Psoas muscle (tissue), 8 donors: ENCODE measurements around the gene ZFY. TPM values are rescaled to one million over a fixed set of nuclear protein-coding genes. Genes with fewer than 3 reads are reported as not detected.
"Not testable (repeated sequence)": the region's sequence is repeated elsewhere in the genome, so short reads cannot be mapped to it uniquely, and the experiment has no call there.

ENCODE experiments used
- ATAC-seq, 4 donors: fragments of 200-7000 bp; cut with Tn5 transposase; one replicate each; pipeline ENCODE4 v1.9.1; 2020; ENCODE audit warnings: moderate library complexity in 3 of 4, mild to moderate bottlenecking in 2 of 4
- DNase-seq, 2 donors: peaks; one replicate each; pipeline ENCODE4 v3.0.0-alpha.2; 2020
- H3K27ac ChIP-seq: fragments of 200-600 bp; one replicate; pipeline ENCODE4 v1.8.0; 2022
- H3K27me3 ChIP-seq, 3 donors: fragments of 200-600 bp in 1 of 3; one replicate each; pipeline versions ENCODE4 v1.6.1 to v1.8.0; 2013 to 2022; ENCODE audit warnings: low read length in 2 of 3, mild to moderate bottlenecking in 2 of 3, moderate library complexity in 1 of 3; ENCODE audit not compliant: insufficient read depth in 3 of 3
- H3K36me3 ChIP-seq, 2 donors: fragments of 200-600 bp in 1 of 2; one replicate each; pipeline versions ENCODE4 v1.6.1 to v1.8.0; 2013 to 2022; ENCODE audit warnings: low read depth in 1 of 2, mild to moderate bottlenecking in 1 of 2, moderate library complexity in 1 of 2; ENCODE audit not compliant: insufficient read depth in 1 of 2
- H3K4me1 ChIP-seq: fragments of 200-600 bp; one replicate; pipeline ENCODE4 v1.8.0; 2022
- H3K4me3 ChIP-seq: fragments of 200-600 bp; one replicate; pipeline ENCODE4 v1.8.0; 2022; ENCODE audit warnings: mild to moderate bottlenecking
- H3K9me3 ChIP-seq: fragments of 200-600 bp; one replicate; pipeline ENCODE4 v1.8.0; 2022
- CTCF ChIP-seq: fragments of 200-600 bp; IDR thresholded peaks from one replicate; pipeline ENCODE4 v1.8.0; 2022; ENCODE audit warnings: antibody characterized with exemption
- WGBS, 3 donors: extraction: QIAGEN DNeasy Blood & Tissue Kit; methylation state at CpG; one replicate each; pipeline versions ENCODE4 v1.1.6 to v1.1.7; 2013; 5-methylcytosine and 5-hydroxymethylcytosine counted together
- intact Hi-C, 2 donors: fragments of 100-400 bp; cut with DNase I; formaldehyde crosslinking; loops; one replicate each; pipeline versions ENCODE4 v1.11.0 to v1.14.2; 2022
- polyA plus RNA-seq, 3 donors: library from polyadenylated mRNA; stranded (reverse); fragments of 200-250 nt; gene quantifications; one replicate each; pipeline ENCODE4 v1.2.3, GENCODE V29; 2013
- total RNA-seq, 4 donors: library from RNA; stranded (reverse); fragmentation: NEBNext Ultra II Directional in 2 of 4; extraction: Animal tissue kit (Norgen Biotek cat#: 25700) in 2 of 4; gene quantifications; one replicate each; pipeline versions ENCODE4 v1.2.1 to v1.2.4, GENCODE V29; 2021 to 2023
- donor health status: healthy with polysubstance abuse.
- donor health status: DM: no; HTN: no; CAD: no; lungs with moderate emphysema.
- donor health status: Bipolar disorder and iron deficiency.
- donor health status: healthy.
- donor health status: DM: yes; HTN: yes; CAD: no.
- donor health status: DM: no; HTN: no; CAD: no.
- donor health status: DM: no; HTN: no; CAD: no.
- donor health status: DM: yes; HTN: yes; CAD: no.

Gene ZFY
- total and polyA plus RNA-seq, 7 donors, result 3.4 to 8.4 TPM; not detected in 5

DNA sequence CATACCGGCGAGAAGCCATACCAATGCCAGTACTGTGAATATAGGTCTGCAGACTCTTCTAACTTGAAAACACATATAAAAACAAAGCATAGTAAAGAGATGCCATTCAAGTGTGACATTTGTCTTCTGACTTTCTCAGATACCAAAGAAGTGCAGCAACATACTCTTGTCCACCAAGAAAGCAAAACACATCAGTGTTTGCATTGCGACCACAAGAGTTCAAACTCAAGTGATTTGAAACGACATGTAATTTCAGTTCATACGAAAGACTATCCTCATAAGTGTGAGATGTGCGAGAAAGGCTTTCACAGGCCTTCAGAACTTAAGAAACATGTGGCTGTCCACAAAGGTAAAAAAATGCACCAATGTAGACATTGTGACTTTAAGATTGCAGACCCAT lies 44.1 kb downstream of the ZFY start:
- no peaks in the 10 kb centered on the region for H3K9me3 ChIP-seq
- no peaks in the 10 kb centered on the region for H3K4me1 ChIP-seq
- 94 to 97% methylated on average over 6 of the region's 6 CpGs; no CpG with 5 or more reads in 1 of the 3 donors for WGBS, 3 donors
- DNase-seq (no peak), ATAC-seq (no peak)
- no peak overlapping the region for H3K4me3 ChIP-seq
- TF ChIP-seq CTCF, result no peak
- no peak overlapping the region for H3K27ac ChIP-seq
- no peaks in the 10 kb centered on the region for H3K36me3 ChIP-seq
- intact Hi-C loops, result no loop called here
- H3K27me3 ChIP-seq, result no peaks in the 10 kb centered on the region

DNA sequence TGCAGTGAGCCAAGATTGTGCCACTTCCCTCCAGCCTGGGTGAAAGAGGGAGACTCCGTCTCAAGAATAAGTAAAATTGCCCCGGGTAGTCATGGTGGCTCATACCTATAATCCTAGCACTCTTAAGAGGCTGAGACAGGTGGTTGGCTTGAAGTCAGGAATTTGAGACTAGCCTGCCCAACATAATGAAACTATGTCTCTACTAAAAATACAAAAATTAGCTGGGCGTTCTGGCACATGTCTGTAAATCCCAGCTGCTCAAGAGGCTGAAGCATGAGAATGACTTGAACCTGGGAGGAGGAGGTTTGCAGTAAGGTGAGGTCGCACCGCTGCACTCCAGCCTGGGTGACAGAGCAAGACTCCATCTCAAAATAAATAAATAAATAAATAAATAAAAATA lies 49.3 kb downstream of the ZFY start:
- Histone ChIP-seq H3K9me3 (no peaks in the 10 kb centered on the region), H3K27me3 (no peaks in the 10 kb centered on the region), H3K4me1 (no peaks in the 10 kb centered on the region), H3K27ac (no peak overlapping the region), H3K36me3 (no peaks in the 10 kb centered on the region), H3K4me3 (no peak overlapping the region)
- ATAC-seq, result no peak
- no peak for TF ChIP-seq CTCF
- WGBS, 3 donors, result 39 to 40% methylated on average over 5 of the region's 5 CpGs; no CpG with 5 or more reads in 1 of the 3 donors
- DNase-seq, result no peak
- intact Hi-C loops, result no loop called here

DNA sequence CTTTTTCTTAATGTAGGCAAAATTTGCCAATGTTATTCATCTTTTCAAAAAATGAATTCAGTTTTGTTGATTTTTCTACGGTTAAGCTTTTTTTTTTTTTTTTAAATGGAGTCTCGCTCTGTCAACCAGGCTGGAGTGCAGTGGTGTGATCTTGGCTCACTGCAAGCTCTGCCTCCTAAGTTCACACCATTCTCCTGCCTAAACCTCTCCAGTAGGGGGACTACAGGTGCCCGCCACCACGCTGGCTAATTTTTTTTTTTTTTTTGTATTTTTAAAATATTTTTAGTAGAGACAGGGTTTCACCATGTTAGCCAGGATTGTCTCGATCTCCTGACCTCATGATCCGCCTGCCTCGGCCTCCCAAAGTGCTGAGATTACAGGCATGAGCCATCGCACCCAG lies 52.0 kb downstream of the ZFY start:
- H3K27me3 ChIP-seq, H3K4me1 ChIP-seq, ATAC-seq, intact Hi-C loops, H3K9me3 ChIP-seq, H3K36me3 ChIP-seq, DNase-seq, H3K27ac ChIP-seq, H3K4me3 ChIP-seq: not testable (repeated sequence)
- WGBS, 3 donors, result 93% methylated on average over 8 of the region's 8 CpGs; no CpG with 5 or more reads in 1 of the 3 donors

GRCh38 chrY:2997369-2997768 lies 62.2 kb downstream of the ZFY start:
- H3K9me3 ChIP-seq, ATAC-seq, intact Hi-C loops, DNase-seq, H3K27ac ChIP-seq, H3K36me3 ChIP-seq, H3K4me3 ChIP-seq, H3K27me3 ChIP-seq, H3K4me1 ChIP-seq: not testable (repeated sequence)
- 92 to 95% methylated on average over 14 of the region's 14 CpGs; no CpG with 5 or more reads in 1 of the 3 donors for WGBS, 3 donors

DNA sequence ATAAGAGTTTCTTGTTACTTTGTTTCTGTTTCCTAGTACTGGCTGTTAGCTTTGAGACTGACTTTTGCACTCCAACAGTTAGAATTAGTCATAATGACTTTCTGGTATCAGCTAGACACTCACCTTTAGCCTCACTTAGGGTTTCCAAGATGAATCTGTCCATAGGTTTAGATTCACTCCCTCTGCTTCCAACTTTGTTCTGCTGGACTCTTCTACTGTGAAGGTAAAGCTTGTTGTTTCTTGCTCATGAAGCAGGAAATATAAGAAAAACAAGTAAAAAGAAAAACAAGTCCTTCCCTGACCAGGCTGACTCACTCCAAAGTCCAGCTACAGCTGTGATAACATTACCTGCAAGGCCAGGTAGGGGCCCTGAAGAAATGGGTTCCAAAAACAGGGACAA lies 67.0 kb downstream of the ZFY start:
- H3K36me3 ChIP-seq, result no peaks in the 10 kb centered on the region
- no peak for DNase-seq
- H3K27me3 ChIP-seq, result no peaks in the 10 kb centered on the region
- no peak for ATAC-seq
- H3K4me1 ChIP-seq, result no peaks in the 10 kb centered on the region
- intact Hi-C loops, result no loop called here
- no peak overlapping the region for H3K27ac ChIP-seq
- no peak for TF ChIP-seq CTCF
- no peak overlapping the region for H3K4me3 ChIP-seq
- no peaks in the 10 kb centered on the region for H3K9me3 ChIP-seq
